H9 (cell line): ENCODE measurements around the gene CELF4. TPM values are rescaled to one million over a fixed set of nuclear protein-coding genes. Genes with fewer than 3 reads are reported as not detected.

Experiments used
- DNase-seq: peaks from one replicate; pipeline ENCODE4 v3.0.0-alpha.2; 2017
- H2AFZ ChIP-seq: one replicate; pipeline ENCODE4 v1.6.1; 2013; ENCODE audit warnings: mild to moderate bottlenecking, low read length, control low read depth, moderate library complexity
- H2AK5ac ChIP-seq: 2 replicates; pipeline ENCODE4 v1.6.1; 2013; ENCODE audit warnings: low read length, control low read depth, mixed read lengths; ENCODE audit not compliant: insufficient read length
- H2BK120ac ChIP-seq: one replicate; pipeline ENCODE4 v1.6.1; 2013; ENCODE audit warnings: low read depth, mild to moderate bottlenecking, low read length, control low read depth, inconsistent platforms; ENCODE audit not compliant: poor library complexity, severe bottlenecking
- H2BK12ac ChIP-seq: 2 replicates; pipeline ENCODE4 v1.6.1; 2013; ENCODE audit warnings: low read length, control low read depth, mixed read lengths, low read depth; ENCODE audit not compliant: insufficient read length
- H2BK15ac ChIP-seq: 2 replicates; pipeline ENCODE4 v1.6.1; 2013; ENCODE audit warnings: low read depth, low read length, control low read depth
- H2BK20ac ChIP-seq: one replicate; pipeline ENCODE4 v1.6.1; 2013; ENCODE audit warnings: low read depth, mild to moderate bottlenecking, low read length, control low read depth, inconsistent platforms; ENCODE audit not compliant: poor library complexity, severe bottlenecking
- H2BK5ac ChIP-seq: 2 replicates; pipeline ENCODE4 v1.6.1; 2013; ENCODE audit warnings: low read length, control low read depth, mixed read lengths; ENCODE audit not compliant: insufficient read length
- H3K14ac ChIP-seq: 2 replicates; pipeline ENCODE4 v1.6.1; 2013; ENCODE audit warnings: low read length, control low read depth; ENCODE audit not compliant: insufficient read depth
- H3K18ac ChIP-seq: 2 replicates; pipeline ENCODE4 v1.6.1; 2013; ENCODE audit warnings: low read depth, mild to moderate bottlenecking, mixed read lengths, low read length, control low read depth; ENCODE audit not compliant: insufficient read length
- H3K23ac ChIP-seq: 2 replicates; pipeline ENCODE4 v1.6.1; 2013; ENCODE audit warnings: low read length, control low read depth, mixed read lengths, low read depth; ENCODE audit not compliant: insufficient read length
- H3K23me2 ChIP-seq: 2 replicates; pipeline ENCODE4 v1.6.1; 2013; ENCODE audit warnings: low read depth, mild to moderate bottlenecking, mixed read lengths, low read length, control low read depth; ENCODE audit not compliant: insufficient read length, poor library complexity, severe bottlenecking
- H3K27ac ChIP-seq: 2 replicates; pipeline ENCODE4 v1.5.1; 2013; ENCODE audit warnings: low read length, control low read depth, mixed read lengths, low read depth; ENCODE audit not compliant: insufficient read length
- H3K27me3 ChIP-seq: 2 replicates; pipeline ENCODE4 v1.6.1; 2013; ENCODE audit warnings: low read length, control low read depth, inconsistent platforms; ENCODE audit not compliant: insufficient read depth
- H3K4ac ChIP-seq: 2 replicates; pipeline ENCODE4 v1.6.1; 2013; ENCODE audit warnings: low read depth, mild to moderate bottlenecking, control low read depth, inconsistent platforms, low read length, moderate library complexity
- H3K4me1 ChIP-seq: 2 replicates; pipeline ENCODE4 v1.6.1; 2013; ENCODE audit warnings: low read length, control low read depth, inconsistent platforms; ENCODE audit not compliant: insufficient read depth
- H3K4me2 ChIP-seq: 2 replicates; pipeline ENCODE4 v1.6.1; 2013; ENCODE audit warnings: low read length, control low read depth, mixed read lengths; ENCODE audit not compliant: insufficient read length, insufficient read depth
- H3K56ac ChIP-seq: 2 replicates; pipeline ENCODE4 v1.6.1; 2013; ENCODE audit warnings: low read depth, mild to moderate bottlenecking, mixed read lengths, low read length, control low read depth; ENCODE audit not compliant: insufficient read length
- H3K79me1 ChIP-seq: 2 replicates; pipeline ENCODE4 v1.6.1; 2013; ENCODE audit warnings: low read depth, mild to moderate bottlenecking, moderate library complexity, low read length, control low read depth, inconsistent platforms; ENCODE audit not compliant: insufficient read depth, poor library complexity, severe bottlenecking
- H3K79me2 ChIP-seq: 2 replicates; pipeline ENCODE4 v1.6.1; 2013; ENCODE audit warnings: low read length, control low read depth, inconsistent platforms; ENCODE audit not compliant: insufficient read depth
- H3K9ac ChIP-seq: 2 replicates; pipeline ENCODE4 v1.6.1; 2013; ENCODE audit warnings: low read length, control low read depth, mixed read lengths; ENCODE audit not compliant: insufficient read length; ENCODE audit errors: extremely low read depth
- H3K9me3 ChIP-seq: one replicate; pipeline ENCODE4 v1.6.1; 2013; ENCODE audit warnings: low read depth, low read length, inconsistent platforms; ENCODE audit not compliant: control insufficient read depth
- H3T11ph ChIP-seq: one replicate; pipeline ENCODE4 v1.6.1; 2013; ENCODE audit warnings: mild to moderate bottlenecking, low read length, control low read depth, inconsistent platforms
- H4K20me1 ChIP-seq: one replicate; pipeline ENCODE4 v1.6.1; 2013; ENCODE audit not compliant: control insufficient read depth, insufficient read length, insufficient read depth
- H4K5ac ChIP-seq: 2 replicates; pipeline ENCODE4 v1.6.1; 2013; ENCODE audit warnings: low read depth, mild to moderate bottlenecking, mixed read lengths, low read length, control low read depth; ENCODE audit not compliant: insufficient read length
- H4K8ac ChIP-seq: replicated peaks from 2 replicates; pipeline ENCODE4 v1.6.1; 2013; ENCODE audit warnings: low read length, control low read depth, mixed read lengths, low read depth; ENCODE audit not compliant: insufficient read length
- H4K91ac ChIP-seq: 2 replicates; pipeline ENCODE4 v1.6.1; 2013; ENCODE audit warnings: low read depth, mild to moderate bottlenecking, moderate library complexity, mixed read lengths, low read length, control low read depth; ENCODE audit not compliant: insufficient read length
- H3K27ac Mint-ChIP-seq, 3 experiments: 2 replicates in 2 of 3; 3 replicates in 1 of 3; pipeline ENCODE4 v1.8.0; 2020 to 2021; ENCODE audit warnings: mixed read lengths in 3 of 3, mild to moderate bottlenecking in 1 of 3, moderate library complexity in 1 of 3
- H3K27me3 Mint-ChIP-seq: 2 replicates; pipeline ENCODE4 v1.8.0; 2021; ENCODE audit warnings: low read depth, mild to moderate bottlenecking, moderate library complexity, mixed read lengths
- H3K36me3 Mint-ChIP-seq, 3 experiments: 2 replicates in 2 of 3; 3 replicates in 1 of 3; pipeline ENCODE4 v1.8.0; 2020 to 2021; ENCODE audit warnings: low read depth in 3 of 3, mixed read lengths in 3 of 3; ENCODE audit not compliant: insufficient read depth in 1 of 3
- H3K4me1 Mint-ChIP-seq, 2 experiments: 2 replicates each; pipeline ENCODE4 v1.8.0; 2020; ENCODE audit warnings: mixed read lengths in 2 of 2
- H3K4me3 Mint-ChIP-seq, 2 experiments: 2 replicates in 1 of 2; 3 replicates in 1 of 2; pipeline ENCODE4 v1.8.0; 2020 to 2021; ENCODE audit warnings: mild to moderate bottlenecking in 2 of 2, mixed read lengths in 2 of 2, moderate library complexity in 1 of 2
- H3K9me3 Mint-ChIP-seq, 2 experiments: 2 replicates in 1 of 2; 3 replicates in 1 of 2; pipeline ENCODE4 v1.8.0; 2020; ENCODE audit warnings: mild to moderate bottlenecking in 2 of 2, mixed read lengths in 2 of 2, moderate library complexity in 1 of 2
- WGBS: extraction: QIAGEN DNeasy Blood & Tissue Kit; methylation state at CpG from one replicate; pipeline ENCODE4 v1.1.7; 2013; ENCODE audit warnings: missing lambda C conversion rate, low lambda C conversion rate, mixed read lengths; ENCODE audit not compliant: insufficient read length; ENCODE audit errors: extremely low coverage; 5-methylcytosine and 5-hydroxymethylcytosine counted together
- total RNA-seq: library from RNA; stranded (reverse); gene quantifications from 2 replicates; pipeline ENCODE4 v1.2.1, GENCODE V29; 2021
- TF ChIP-seq, protein P1 (sequence below): fragments of 200-600 bp; sonication (generic); conservative IDR thresholded peaks from 3 replicates; pipeline ENCODE4 v1.8.0; 2021; ENCODE audit warnings: antibody characterized with exemption, mild to moderate bottlenecking

The CELF4 gene
- total RNA-seq, 1 experiment from 2014 or later = 1.1 TPM

DNA sequence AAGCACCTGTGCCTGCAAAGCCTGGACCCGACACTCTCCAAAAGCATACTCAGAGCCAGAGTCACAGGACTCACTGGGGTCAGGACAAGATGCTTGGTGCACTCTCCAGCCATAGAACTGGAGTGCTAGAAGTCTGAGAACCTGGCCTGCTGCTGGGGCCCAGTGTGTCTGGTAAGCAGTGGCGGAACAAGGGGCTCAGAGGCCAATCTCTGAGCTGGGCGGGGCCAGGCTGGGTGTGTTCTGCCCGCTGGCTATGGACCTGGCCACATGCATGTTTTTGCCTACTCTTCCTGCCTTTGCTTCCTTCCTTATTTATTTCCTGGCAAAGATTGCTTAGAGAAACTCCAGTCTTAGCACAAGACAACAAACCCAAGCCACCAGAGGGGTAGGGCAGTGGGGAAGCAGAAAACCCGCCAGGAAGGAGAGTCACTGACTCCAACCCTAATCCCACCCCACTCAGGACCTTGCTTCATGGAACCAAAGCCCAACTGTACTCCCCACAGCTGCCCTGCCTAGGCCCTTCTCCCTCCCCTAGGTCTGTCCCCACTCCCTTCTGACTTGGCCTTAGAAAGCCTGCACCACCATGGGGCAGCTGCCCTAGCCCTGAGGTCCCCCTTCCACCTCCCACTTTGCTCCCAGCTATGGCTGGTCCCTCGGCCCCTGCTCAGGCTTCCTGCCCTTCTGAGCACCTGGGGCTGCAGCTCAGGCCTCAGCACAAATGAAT lies 315.5 kb downstream of the CELF4 start:
- H3K27ac ChIP-seq = no peak overlapping the region
- Mint-ChIP-seq H3K4me1 (peaks cover 26 to 43% of the 10 kb centered on the region in 2 experiments), H3K9me3 (0 out of 5 replicates have a peak, but pooled peaks cover 0 to 2% of the 10 kb centered on the region in 2 experiments), H3K36me3 (peaks cover 0 to 2% (median 0%) of the 10 kb centered on the region in 3 experiments; a peak in 1 of 7 replicates), H3K27ac (no peak overlapping the region), H3K27me3 (peaks cover 35% of the 10 kb centered on the region), H3K4me3 (no peak overlapping the region)
- no peak overlapping the region for H2BK12ac ChIP-seq
- no peak overlapping the region for H3K14ac ChIP-seq
- H2AK5ac ChIP-seq = no peak overlapping the region
- no peak overlapping the region for H4K91ac ChIP-seq
- no peak overlapping the region for H2AFZ ChIP-seq
- no peak overlapping the region for H3K9ac ChIP-seq
- H2BK120ac ChIP-seq = no peak overlapping the region
- no peak overlapping the region for H3K4me2 ChIP-seq
- H3T11ph ChIP-seq = no peak overlapping the region
- H2BK20ac ChIP-seq = no peak overlapping the region
- no peak overlapping the region for H2BK15ac ChIP-seq
- H4K20me1 ChIP-seq = no peaks in the 10 kb centered on the region
- no peaks in the 10 kb centered on the region for H3K9me3 ChIP-seq
- no peak overlapping the region for H3K56ac ChIP-seq
- no peak for DNase-seq
- no peak overlapping the region for H4K5ac ChIP-seq
- no peaks in the 10 kb centered on the region for H3K79me1 ChIP-seq
- no peak overlapping the region for H2BK5ac ChIP-seq
- peaks cover 7% of the 10 kb centered on the region for H3K23me2 ChIP-seq
- no peak overlapping the region for H3K4ac ChIP-seq
- H3K18ac ChIP-seq = no peak overlapping the region
- TF ChIP-seq, protein P1, sequence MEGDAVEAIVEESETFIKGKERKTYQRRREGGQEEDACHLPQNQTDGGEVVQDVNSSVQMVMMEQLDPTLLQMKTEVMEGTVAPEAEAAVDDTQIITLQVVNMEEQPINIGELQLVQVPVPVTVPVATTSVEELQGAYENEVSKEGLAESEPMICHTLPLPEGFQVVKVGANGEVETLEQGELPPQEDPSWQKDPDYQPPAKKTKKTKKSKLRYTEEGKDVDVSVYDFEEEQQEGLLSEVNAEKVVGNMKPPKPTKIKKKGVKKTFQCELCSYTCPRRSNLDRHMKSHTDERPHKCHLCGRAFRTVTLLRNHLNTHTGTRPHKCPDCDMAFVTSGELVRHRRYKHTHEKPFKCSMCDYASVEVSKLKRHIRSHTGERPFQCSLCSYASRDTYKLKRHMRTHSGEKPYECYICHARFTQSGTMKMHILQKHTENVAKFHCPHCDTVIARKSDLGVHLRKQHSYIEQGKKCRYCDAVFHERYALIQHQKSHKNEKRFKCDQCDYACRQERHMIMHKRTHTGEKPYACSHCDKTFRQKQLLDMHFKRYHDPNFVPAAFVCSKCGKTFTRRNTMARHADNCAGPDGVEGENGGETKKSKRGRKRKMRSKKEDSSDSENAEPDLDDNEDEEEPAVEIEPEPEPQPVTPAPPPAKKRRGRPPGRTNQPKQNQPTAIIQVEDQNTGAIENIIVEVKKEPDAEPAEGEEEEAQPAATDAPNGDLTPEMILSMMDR = no peak
- no peak overlapping the region for H3K23ac ChIP-seq
- peaks cover 11% of the 10 kb centered on the region for H3K4me1 ChIP-seq
- H4K8ac ChIP-seq = no peak overlapping the region
- H3K79me2 ChIP-seq = no peaks in the 10 kb centered on the region
- H3K27me3 ChIP-seq = peaks cover 10% of the 10 kb centered on the region; the same call in 1 of the 2 replicates
- WGBS = no CpG with 5 or more reads among the region's 6 CpGs
